B cell (primary cell): ENCODE data around the gene DACH1. TPM values are rescaled to one million over a fixed set of nuclear protein-coding genes. Genes with fewer than 3 reads are reported as not detected.

Source experiments
- ATAC-seq: fragments of 200-7000 bp; cut with Tn5 transposase; one replicate; pipeline ENCODE4 v1.10.0; 2021; ENCODE audit warnings: low read depth, mild to moderate bottlenecking, moderate number of reproducible peaks, moderate library complexity
- CTCF ChIA-PET: fragments of 350-600 bp; sonication (Branson Sonifier 250); formaldehyde crosslinking; loops from one replicate; lab custom pipeline; 2021; ENCODE audit warnings: antibody characterized with exemption, inconsistent platforms; lab: Charles Lee
- POLR2A ChIA-PET: fragments of 350-600 bp; sonication (Branson Sonifier 250); formaldehyde crosslinking; loops from one replicate; lab custom pipeline; 2021; ENCODE audit warnings: antibody characterized with exemption; lab: Charles Lee
- DNase-seq: peaks from one replicate; pipeline ENCODE4 v3.0.0; 2013
- H2AFZ ChIP-seq: 2 replicates; pipeline ENCODE4 v1.6.1; 2012; ENCODE audit warnings: mild to moderate bottlenecking, low read depth, low read length; ENCODE audit not compliant: insufficient read depth, poor library complexity, severe bottlenecking
- H3K27ac ChIP-seq, 2 donors: 1 replicate in 1 of 2; 2 replicates in 1 of 2; pipeline ENCODE4 v1.5.1; 2012 to 2013; ENCODE audit warnings: low read length in 2 of 2, mild to moderate bottlenecking in 2 of 2, moderate library complexity in 1 of 2
- H3K27me3 ChIP-seq, 4 experiments: fragments of 200-600 bp in 1 of 4; sonication (generic) in 1 of 4; replicated peaks in 1 of 4; 1 replicate in 2 of 4; 2 replicates in 2 of 4; pipeline versions ENCODE4 v1.6.1 to v1.7.0; 2013 to 2016; ENCODE audit warnings: low read length in 3 of 4, mild to moderate bottlenecking in 2 of 4, mixed read lengths in 1 of 4, moderate library complexity in 1 of 4; ENCODE audit not compliant: insufficient read depth in 4 of 4, control insufficient read depth in 3 of 4; ENCODE audit errors: control extremely low read depth in 1 of 4
- H3K36me3 ChIP-seq, 2 experiments: replicated peaks in 1 of 2; 1 replicate in 1 of 2; 2 replicates in 1 of 2; pipeline versions ENCODE4 v1.6.1 to v1.7.1; 2013; ENCODE audit warnings: low read length in 1 of 2; ENCODE audit not compliant: insufficient read depth in 2 of 2, control insufficient read depth in 1 of 2; ENCODE audit errors: control extremely low read depth in 1 of 2, extremely low read depth in 1 of 2
- H3K4me1 ChIP-seq, 2 donors: fragments of 200-600 bp in 1 of 2; sonication (generic) in 1 of 2; 1 replicate in 1 of 2; 2 replicates in 1 of 2; pipeline versions ENCODE4 v1.5.1 to v1.6.1; 2013 to 2017; ENCODE audit warnings: low read length in 2 of 2; ENCODE audit not compliant: control insufficient read depth in 2 of 2, insufficient read depth in 2 of 2
- H3K4me2 ChIP-seq: replicated peaks from 2 replicates; pipeline ENCODE3; 2012; ENCODE audit warnings: mild to moderate bottlenecking, low read depth, low read length; ENCODE audit not compliant: poor library complexity, severe bottlenecking
- H3K4me3 ChIP-seq, 5 experiments: fragments of 200-600 bp in 1 of 5; sonication (generic) in 1 of 5; 1 replicate in 3 of 5; 2 replicates in 2 of 5; pipeline versions ENCODE4 v1.5.1 to v1.7.0; 2011 to 2016; ENCODE audit warnings: low read length in 4 of 5, mild to moderate bottlenecking in 4 of 5, low read depth in 2 of 5, control low read depth in 1 of 5, moderate library complexity in 1 of 5; ENCODE audit not compliant: insufficient read depth in 1 of 5; ENCODE audit errors: control extremely low read depth in 1 of 5, extremely low read depth in 1 of 5
- H3K79me2 ChIP-seq: fragments of 200-600 bp; sonication (generic); one replicate; pipeline ENCODE4 v1.6.0; 2016; ENCODE audit warnings: low read length; ENCODE audit not compliant: control insufficient read depth, insufficient read depth
- H3K9ac ChIP-seq: fragments of 200-600 bp; sonication (generic); 2 replicates; pipeline ENCODE4 v1.6.1; 2017; ENCODE audit warnings: mild to moderate bottlenecking, low read length, moderate library complexity
- H3K9me3 ChIP-seq, 3 donors: one replicate each; pipeline versions ENCODE4 v1.6.1 to v1.7.1; 2013; ENCODE audit warnings: low read length in 2 of 3; ENCODE audit not compliant: control insufficient read depth in 2 of 3, insufficient read depth in 1 of 3; ENCODE audit errors: control extremely low read depth in 1 of 3
- H4K20me1 ChIP-seq: 2 replicates; pipeline ENCODE4 v1.6.0; 2012; ENCODE audit warnings: mild to moderate bottlenecking, low read length; ENCODE audit not compliant: insufficient read depth, control insufficient read depth, poor library complexity, severe bottlenecking
- H3K27ac Mint-ChIP-seq: one replicate; pipeline ENCODE4 v1.8.0; 2021; ENCODE audit warnings: mixed read lengths
- H3K27me3 Mint-ChIP-seq: one replicate; pipeline ENCODE4 v1.8.0; 2021; ENCODE audit warnings: mixed read lengths
- H3K4me1 Mint-ChIP-seq: one replicate; pipeline ENCODE4 v1.8.0; 2021; ENCODE audit warnings: mixed read lengths
- H3K4me3 Mint-ChIP-seq: one replicate; pipeline ENCODE4 v1.8.0; 2021; ENCODE audit warnings: mixed read lengths
- H3K9me3 Mint-ChIP-seq: one replicate; pipeline ENCODE4 v1.8.0; 2022; ENCODE audit warnings: mixed read lengths; ENCODE audit not compliant: insufficient read depth
- CTCF ChIP-seq: fragments of 200-600 bp; IDR thresholded peaks from one replicate; pipeline ENCODE4 v1.8.0; 2022; ENCODE audit warnings: antibody characterized with exemption, mild to moderate bottlenecking
- EZH2 ChIP-seq: IDR thresholded peaks from 2 replicates; pipeline ENCODE4 v1.6.1; 2012; ENCODE audit warnings: borderline replicate concordance, low read depth, mild to moderate bottlenecking, moderate library complexity, low read length; ENCODE audit not compliant: insufficient read depth, poor library complexity, severe bottlenecking
- WGBS: methylation state at CpG from one replicate; pipeline ENCODE4 v1.1.5; 2013; ENCODE audit warnings: missing lambda C conversion rate; ENCODE audit not compliant: insufficient coverage; 5-methylcytosine and 5-hydroxymethylcytosine counted together
- intact Hi-C: fragments of 100-400 bp; cut with micrococcal nuclease; formaldehyde crosslinking; loops from one replicate; pipeline ENCODE4 v1.10.0; 2022
- polyA plus RNA-seq: library from polyadenylated mRNA; depleted of rRNA; stranded (reverse); fragments of >200 nt; gene quantifications from 2 replicates; pipeline ENCODE4 v1.2.3, GENCODE V29; 2012
- total RNA-seq, 2 donors: library from RNA; stranded (reverse); fragments of 120-200 nt in 1 of 2; gene quantifications; 1 replicate in 1 of 2; 2 replicates in 1 of 2; pipeline versions ENCODE4 v1.2.3 to v1.2.4, GENCODE V29; 2013 to 2022

The DACH1 gene
- total and polyA plus RNA-seq, 2 donors (not counting 1 experiment from before 2014, with no cell fraction given), result not detected

- WGBS, result no CpG with 5 or more reads among the region's 4 CpGs
- Mint-ChIP-seq H3K9me3 (no peaks in the 10 kb centered on the region), H3K27ac (no peak overlapping the region), H3K4me3 (no peak overlapping the region), H3K4me1 (no peaks in the 10 kb centered on the region), H3K27me3 (no peaks in the 10 kb centered on the region)
- TF ChIP-seq EZH2, result no peak
- ATAC-seq (no peak), DNase-seq (no peak)
- intact Hi-C loops, result no loop called here
- CTCF ChIA-PET, result no interaction called here
- Histone ChIP-seq H3K4me1 (no peaks in the 10 kb centered on the region), H3K27ac (no peak overlapping the region), H3K79me2 (no peaks in the 10 kb centered on the region), H3K4me2 (no peak overlapping the region), H3K27me3 (no peaks in the 10 kb centered on the region), H3K4me3 (no peak overlapping the region), H3K9me3 (no peaks in the 10 kb centered on the region), H3K9ac (no peak overlapping the region), H4K20me1 (no peaks in the 10 kb centered on the region), H2AFZ (no peak overlapping the region), H3K36me3 (no peaks in the 10 kb centered on the region)
- POLR2A ChIA-PET, result no interaction called here
Measured at GRCh38 chr13:71773531-71773930, 93.5 kb downstream of the DACH1 start.

GRCh38 chr13:71772361-71772760, 94.6 kb downstream of the DACH1 start:
- POLR2A ChIA-PET, result no interaction called here
- ATAC-seq (no peak), DNase-seq (no peak)

More at GRCh38 chr13:71772361-71772760, 94.6 kb downstream of the DACH1 start:
- Histone ChIP-seq H3K27ac (no peak overlapping the region), H3K4me1 (no peaks in the 10 kb centered on the region), H3K27me3 (no peaks in the 10 kb centered on the region), H3K36me3 (no peaks in the 10 kb centered on the region), H4K20me1 (no peaks in the 10 kb centered on the region), H3K4me3 (no peak overlapping the region), H3K4me2 (no peak overlapping the region), H3K9me3 (no peaks in the 10 kb centered on the region), H3K79me2 (no peaks in the 10 kb centered on the region), H3K9ac (no peak overlapping the region), H2AFZ (no peak overlapping the region)
- Mint-ChIP-seq H3K9me3 (no peaks in the 10 kb centered on the region), H3K4me1 (no peaks in the 10 kb centered on the region), H3K27ac (no peak overlapping the region), H3K27me3 (no peaks in the 10 kb centered on the region), H3K4me3 (no peak overlapping the region)
- TF ChIP-seq EZH2, result no peak
- no peak for TF ChIP-seq CTCF
- WGBS, result no CpG with 5 or more reads among the region's 1 CpG
- intact Hi-C loops, result no loop called here
- CTCF ChIA-PET, result no interaction called here
